ENCODE measurements around the gene MROH8. TPM values are rescaled to one million over a fixed set of nuclear protein-coding genes. Genes with fewer than 3 reads are reported as not detected.

Gene MROH8
- total and polyA plus RNA-seq, 2 experiments from 2014 or later, result 0.63 to 0.68 TPM

- Mint-ChIP-seq H3K27me3 (ENCODE audit: insufficient read depth, low read depth, poor library complexity) (peaks cover 9% of the 10 kb centered on the region), H3K9me3 (no peaks in the 10 kb centered on the region), H3K4me1 (peaks cover 12% of the 10 kb centered on the region), H3K27ac (peak overlapping the region; percentile 98), H3K4me3 (peak overlapping the region; percentile 79), H3K36me3 (ENCODE audit: low read depth) (peaks cover 27% of the 10 kb centered on the region)
- ATAC-seq (no peak), DNase-seq (ENCODE audit: low spot score) (no peak)
- H3F3A ChIP-seq (replicated peaks; ENCODE audit: low read depth), result 0 out of 2 replicates have a peak, but pooled peaks cover 4% of the 10 kb centered on the region
- H3K27me3 ChIP-seq (ENCODE audit: insufficient read depth), result no peaks in the 10 kb centered on the region
- peaks cover 58% of the 10 kb centered on the region for H3K79me2 ChIP-seq (replicated peaks; ENCODE audit: insufficient read depth)
- peak overlapping the region; percentile 97 for H3K4me3 ChIP-seq
- peaks cover 8% of the 10 kb centered on the region for H3K4me1 ChIP-seq (ENCODE audit: insufficient read depth)
- H3K4me2 ChIP-seq, result peak overlapping the region; percentile 99
- peaks cover 52% of the 10 kb centered on the region for H4K20me1 ChIP-seq (replicated peaks; ENCODE audit: insufficient read depth)
- no peaks in the 10 kb centered on the region for H3K9me2 ChIP-seq (ENCODE audit: insufficient read depth)
- TF ChIP-seq, protein P1, sequence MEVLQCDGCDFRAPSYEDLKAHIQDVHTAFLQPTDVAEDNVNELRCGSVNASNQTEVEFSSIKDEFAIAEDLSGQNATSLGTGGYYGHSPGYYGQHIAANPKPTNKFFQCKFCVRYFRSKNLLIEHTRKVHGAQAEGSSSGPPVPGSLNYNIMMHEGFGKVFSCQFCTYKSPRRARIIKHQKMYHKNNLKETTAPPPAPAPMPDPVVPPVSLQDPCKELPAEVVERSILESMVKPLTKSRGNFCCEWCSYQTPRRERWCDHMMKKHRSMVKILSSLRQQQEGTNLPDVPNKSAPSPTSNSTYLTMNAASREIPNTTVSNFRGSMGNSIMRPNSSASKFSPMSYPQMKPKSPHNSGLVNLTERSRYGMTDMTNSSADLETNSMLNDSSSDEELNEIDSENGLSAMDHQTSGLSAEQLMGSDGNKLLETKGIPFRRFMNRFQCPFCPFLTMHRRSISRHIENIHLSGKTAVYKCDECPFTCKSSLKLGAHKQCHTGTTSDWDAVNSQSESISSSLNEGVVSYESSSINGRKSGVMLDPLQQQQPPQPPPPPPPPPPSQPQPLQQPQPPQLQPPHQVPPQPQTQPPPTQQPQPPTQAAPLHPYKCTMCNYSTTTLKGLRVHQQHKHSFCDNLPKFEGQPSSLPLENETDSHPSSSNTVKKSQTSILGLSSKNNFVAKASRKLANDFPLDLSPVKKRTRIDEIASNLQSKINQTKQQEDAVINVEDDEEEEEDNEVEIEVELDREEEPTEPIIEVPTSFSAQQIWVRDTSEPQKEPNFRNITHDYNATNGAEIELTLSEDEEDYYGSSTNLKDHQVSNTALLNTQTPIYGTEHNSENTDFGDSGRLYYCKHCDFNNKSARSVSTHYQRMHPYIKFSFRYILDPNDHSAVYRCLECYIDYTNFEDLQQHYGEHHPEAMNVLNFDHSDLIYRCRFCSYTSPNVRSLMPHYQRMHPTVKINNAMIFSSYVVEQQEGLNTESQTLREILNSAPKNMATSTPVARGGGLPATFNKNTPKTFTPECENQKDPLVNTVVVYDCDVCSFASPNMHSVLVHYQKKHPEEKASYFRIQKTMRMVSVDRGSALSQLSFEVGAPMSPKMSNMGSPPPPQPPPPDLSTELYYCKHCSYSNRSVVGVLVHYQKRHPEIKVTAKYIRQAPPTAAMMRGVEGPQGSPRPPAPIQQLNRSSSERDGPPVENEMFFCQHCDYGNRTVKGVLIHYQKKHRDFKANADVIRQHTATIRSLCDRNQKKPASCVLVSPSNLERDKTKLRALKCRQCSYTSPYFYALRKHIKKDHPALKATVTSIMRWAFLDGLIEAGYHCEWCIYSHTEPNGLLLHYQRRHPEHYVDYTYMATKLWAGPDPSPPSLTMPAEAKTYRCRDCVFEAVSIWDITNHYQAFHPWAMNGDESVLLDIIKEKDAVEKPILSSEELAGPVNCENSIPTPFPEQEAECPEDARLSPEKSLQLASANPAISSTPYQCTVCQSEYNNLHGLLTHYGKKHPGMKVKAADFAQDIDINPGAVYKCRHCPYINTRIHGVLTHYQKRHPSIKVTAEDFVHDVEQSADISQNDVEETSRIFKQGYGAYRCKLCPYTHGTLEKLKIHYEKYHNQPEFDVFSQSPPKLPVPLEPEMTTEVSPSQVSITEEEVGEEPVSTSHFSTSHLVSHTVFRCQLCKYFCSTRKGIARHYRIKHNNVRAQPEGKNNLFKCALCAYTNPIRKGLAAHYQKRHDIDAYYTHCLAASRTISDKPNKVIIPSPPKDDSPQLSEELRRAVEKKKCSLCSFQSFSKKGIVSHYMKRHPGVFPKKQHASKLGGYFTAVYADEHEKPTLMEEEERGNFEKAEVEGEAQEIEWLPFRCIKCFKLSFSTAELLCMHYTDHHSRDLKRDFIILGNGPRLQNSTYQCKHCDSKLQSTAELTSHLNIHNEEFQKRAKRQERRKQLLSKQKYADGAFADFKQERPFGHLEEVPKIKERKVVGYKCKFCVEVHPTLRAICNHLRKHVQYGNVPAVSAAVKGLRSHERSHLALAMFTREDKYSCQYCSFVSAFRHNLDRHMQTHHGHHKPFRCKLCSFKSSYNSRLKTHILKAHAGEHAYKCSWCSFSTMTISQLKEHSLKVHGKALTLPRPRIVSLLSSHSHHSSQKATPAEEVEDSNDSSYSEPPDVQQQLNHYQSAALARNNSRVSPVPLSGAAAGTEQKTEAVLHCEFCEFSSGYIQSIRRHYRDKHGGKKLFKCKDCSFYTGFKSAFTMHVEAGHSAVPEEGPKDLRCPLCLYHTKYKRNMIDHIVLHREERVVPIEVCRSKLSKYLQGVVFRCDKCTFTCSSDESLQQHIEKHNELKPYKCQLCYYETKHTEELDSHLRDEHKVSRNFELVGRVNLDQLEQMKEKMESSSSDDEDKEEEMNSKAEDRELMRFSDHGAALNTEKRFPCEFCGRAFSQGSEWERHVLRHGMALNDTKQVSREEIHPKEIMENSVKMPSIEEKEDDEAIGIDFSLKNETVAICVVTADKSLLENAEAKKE (CRISPR knock-in tag; IDR thresholded peaks at IDR 0.05), result no peak
- TF ChIP-seq, protein P2, sequence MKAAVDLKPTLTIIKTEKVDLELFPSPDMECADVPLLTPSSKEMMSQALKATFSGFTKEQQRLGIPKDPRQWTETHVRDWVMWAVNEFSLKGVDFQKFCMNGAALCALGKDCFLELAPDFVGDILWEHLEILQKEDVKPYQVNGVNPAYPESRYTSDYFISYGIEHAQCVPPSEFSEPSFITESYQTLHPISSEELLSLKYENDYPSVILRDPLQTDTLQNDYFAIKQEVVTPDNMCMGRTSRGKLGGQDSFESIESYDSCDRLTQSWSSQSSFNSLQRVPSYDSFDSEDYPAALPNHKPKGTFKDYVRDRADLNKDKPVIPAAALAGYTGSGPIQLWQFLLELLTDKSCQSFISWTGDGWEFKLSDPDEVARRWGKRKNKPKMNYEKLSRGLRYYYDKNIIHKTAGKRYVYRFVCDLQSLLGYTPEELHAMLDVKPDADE (IDR thresholded peaks at IDR 0.05), result no peak
- TF ChIP-seq POLR2AphosphoS5 (IDR thresholded peaks at IDR 0.05; ENCODE audit: low read depth) (no peak), ZNF331 (CRISPR knock-in tag; IDR thresholded peaks at IDR 0.05; ENCODE audit: low read depth) (no peak), CREB1 (CRISPR knock-in tag; IDR thresholded peaks at IDR 0.05; ENCODE audit: low read depth) (no peak), STAT1 (IDR thresholded peaks at IDR 0.05; ENCODE audit: unreplicated experiment) (no peak), EZH2 (IDR thresholded peaks at IDR 0.05; ENCODE audit: low read depth, unreplicated experiment) (no peak), JUNB (IDR thresholded peaks at IDR 0.05; ENCODE audit: unreplicated experiment) (no peak), EZH2phosphoT487 (IDR thresholded peaks at IDR 0.05; ENCODE audit: unreplicated experiment) (no peak)
- peaks cover 23% of the 10 kb centered on the region for H3K36me3 ChIP-seq (ENCODE audit: insufficient read depth)
- peak overlapping the region; percentile 90 for H3K27ac ChIP-seq (ENCODE audit: low read depth)
- peak overlapping the region; percentile 56; the same call in 1 of the 2 replicates for H2AFZ ChIP-seq
Observed at GRCh38 chr20:37179683-37180524, 556 bp upstream of the MROH8 start.
